SU-DHL-6 (cell line): Measurements from ENCODE around the gene HTR3C.

ENCODE experiments used
- CTCF ChIP-seq: fragments of 200-600 bp; sonication (generic); IDR thresholded peaks from one replicate; pipeline ENCODE4 v1.5.1; 2017; ENCODE audit warnings: antibody characterized with exemption, mild to moderate bottlenecking, low read length, moderate library complexity; ENCODE audit not compliant: insufficient read depth, poor library complexity, severe bottlenecking
- EZH2phosphoT487 ChIP-seq: fragments of 200-600 bp; sonication (generic), shearing (Covaris generic); conservative IDR thresholded peaks from 2 replicates; pipeline ENCODE4 v1.6.1; 2018; ENCODE audit warnings: mild to moderate bottlenecking, antibody characterized with exemption, low read length, moderate library complexity, mixed read lengths

DNA sequence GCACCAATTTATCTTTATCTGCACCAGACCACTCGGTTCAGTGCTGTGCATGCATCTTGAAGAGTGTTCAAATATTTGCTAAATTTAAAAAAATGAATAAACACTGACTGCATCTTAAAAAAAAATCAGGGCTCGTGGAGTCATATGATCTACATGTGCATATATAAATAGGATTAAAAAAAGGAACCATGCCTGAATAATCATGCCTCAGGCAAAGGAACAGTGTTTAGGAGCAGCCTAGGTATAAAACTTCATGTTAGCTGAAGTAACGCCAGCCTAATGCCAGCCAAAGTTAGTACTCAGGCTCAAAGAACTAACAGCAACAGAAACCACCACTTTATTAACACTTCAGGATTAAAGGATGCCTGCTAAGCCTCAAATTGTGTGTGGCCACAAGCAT is 44.7 kb upstream of the HTR3C start:
- TF ChIP-seq CTCF (no peak), EZH2phosphoT487 (no peak)
